ENCODE results near the gene PDE10A. TPM values are rescaled to one million over a fixed set of nuclear protein-coding genes. Genes with fewer than 3 reads are reported as not detected.

The PDE10A gene
- total and polyA plus RNA-seq, 2 of the 8 experiments (the other 6 are each of a cell fraction or from before 2014, with no cell fraction given): 1.1 to 2.4 TPM

DNA sequence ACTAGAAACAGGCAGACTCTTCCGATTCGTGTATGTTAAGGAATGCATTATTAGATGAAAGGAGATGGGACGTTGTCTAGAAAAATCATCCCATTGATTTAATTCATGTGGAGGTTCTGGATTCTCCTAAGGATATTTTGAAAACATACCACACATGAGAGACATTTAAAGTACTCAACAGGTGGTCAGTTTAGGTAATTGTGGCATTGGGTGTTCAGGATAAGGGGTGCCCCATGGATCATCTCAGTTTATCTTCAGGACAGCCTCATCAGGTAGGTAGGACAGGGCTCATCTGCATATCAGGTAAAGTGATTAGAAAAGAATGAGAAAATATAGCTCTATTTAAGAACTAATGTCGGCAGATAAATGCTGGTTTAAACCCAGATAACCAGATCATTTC, 15.9 kb upstream of the PDE10A start:
- 83% methylated on average over 4 of the region's 4 CpGs; no CpG with 5 or more reads in 1 of the 2 experiments for WGBS, 2 experiments (ENCODE audit: extremely low coverage in 1 of 2, insufficient coverage in 1 of 2, insufficient read length in 1 of 2, insufficient replicate concordance in 2 of 2, low coverage in 1 of 2, low lambda C conversion rate in 2 of 2, missing lambda C conversion rate in 1 of 2)
- FAIRE-seq (no peak), DNase-seq (ENCODE audit: low read depth in 1 of 2, low spot score in 2 of 2) (no peak)
- H2AFZ ChIP-seq (ENCODE audit: low read length): no peak overlapping the region
- H3K56ac ChIP-seq (replicated peaks; ENCODE audit: insufficient read length, low read depth, low read length): no peak overlapping the region
- H3K4me1 ChIP-seq (replicated peaks in 1 of 4; ENCODE audit: control insufficient read depth in 3 of 4, insufficient read depth in 4 of 4, low read length in 3 of 4): peaks cover 0 to 3% (median 2%) of the 10 kb centered on the region in 4 experiments; a peak in 3 of 7 replicates
- H3K9ac ChIP-seq (replicated peaks in 1 of 4; ENCODE audit: extremely low read depth in 1 of 4, low read depth in 3 of 4, low read length in 3 of 4): no peak overlapping the region
- H3K4ac ChIP-seq (replicated peaks; ENCODE audit: insufficient read length, low read depth, low read length): no peak overlapping the region
- H3K4me2 ChIP-seq (ENCODE audit: insufficient read depth in 1 of 2, low read depth in 2 of 2, low read length in 2 of 2): no peak overlapping the region
- H3K18ac ChIP-seq (ENCODE audit: extremely low read depth, low read length): no peak overlapping the region
- no peak overlapping the region for H4K91ac ChIP-seq (replicated peaks; ENCODE audit: insufficient read length, low read length)
- no peak overlapping the region for H3K27ac ChIP-seq (ENCODE audit: low read depth, low read length)
- H3K4me3 ChIP-seq (ENCODE audit: extremely low read depth in 1 of 4, insufficient read depth in 2 of 4, low read depth in 3 of 4, low read length in 4 of 4): no peak overlapping the region
- no peaks in the 10 kb centered on the region for H3K79me1 ChIP-seq (ENCODE audit: low read depth, low read length)
- no peak overlapping the region for H4K5ac ChIP-seq (ENCODE audit: insufficient read length, low read depth, low read length)
- H2BK20ac ChIP-seq (ENCODE audit: low read length): no peak overlapping the region
- H3K36me3 ChIP-seq (ENCODE audit: control insufficient read depth in 2 of 4, insufficient read depth in 4 of 4, low read length in 3 of 4): no peaks in the 10 kb centered on the region
- H3K23me2 ChIP-seq (ENCODE audit: low read depth, low read length): peaks cover 2% of the 10 kb centered on the region; the same call in 1 of the 2 replicates
- H3K23ac ChIP-seq (ENCODE audit: insufficient read length): no peak overlapping the region
- peaks cover 0 to 2% of the 10 kb centered on the region in 2 experiments for H4K20me1 ChIP-seq (replicated peaks in 1 of 2; ENCODE audit: control insufficient read depth in 1 of 2, insufficient read depth in 2 of 2, low read length in 2 of 2)
- H2BK12ac ChIP-seq (ENCODE audit: low read depth, low read length): no peak overlapping the region
- H3K79me2 ChIP-seq (ENCODE audit: control insufficient read depth in 1 of 2, insufficient read depth in 2 of 2, low read length in 2 of 2): no peaks in the 10 kb centered on the region
- no peak overlapping the region for H2BK15ac ChIP-seq (ENCODE audit: low read length)
- H3K9me3 ChIP-seq (ENCODE audit: insufficient read depth in 2 of 2, low read depth in 1 of 2, low read length in 1 of 2): no peaks in the 10 kb centered on the region
- H3K14ac ChIP-seq (ENCODE audit: insufficient read length): no peak overlapping the region
- ChIA-PET CTCF (ENCODE audit: partially characterized antibody) (no interaction called here), POLR2A (ENCODE audit: partially characterized antibody) (no interaction called here)
- H2BK5ac ChIP-seq (ENCODE audit: low read depth, low read length): no peak overlapping the region
- no peak overlapping the region for H4K8ac ChIP-seq (ENCODE audit: extremely low read depth, insufficient read depth, low read length)
- H3K27me3 ChIP-seq (replicated peaks in 1 of 4; ENCODE audit: control insufficient read depth in 3 of 4, extremely low read depth in 1 of 4, insufficient read depth in 3 of 4, low read length in 3 of 4): no peaks in the 10 kb centered on the region
- no peak overlapping the region for H2AK5ac ChIP-seq (ENCODE audit: low read depth, low read length)
- H2BK120ac ChIP-seq (replicated peaks; ENCODE audit: low read depth, low read length): no peak overlapping the region
- no peak for TF ChIP-seq TAF1 (IDR thresholded peaks at IDR 0.05; ENCODE audit: low read depth, low read length)
- TF ChIP-seq PHF8 (conservative IDR thresholded peaks at IDR 0.05; ENCODE audit: low read depth, low read length): no peak
- TF ChIP-seq TEAD4 (IDR thresholded peaks at IDR 0.05; ENCODE audit: low read depth, low read length): no peak
- TF ChIP-seq ZNF274 (IDR thresholded peaks at IDR 0.05; ENCODE audit: borderline replicate concordance, extremely low read depth, low read length): no peak
- no peak for TF ChIP-seq BCL11A (IDR thresholded peaks at IDR 0.05; ENCODE audit: low read depth in 2 of 2, low read length in 2 of 2)
- TF ChIP-seq GABPA (IDR thresholded peaks at IDR 0.05; ENCODE audit: borderline replicate concordance, insufficient read depth, low read length): no peak
- TF ChIP-seq, protein P1, sequence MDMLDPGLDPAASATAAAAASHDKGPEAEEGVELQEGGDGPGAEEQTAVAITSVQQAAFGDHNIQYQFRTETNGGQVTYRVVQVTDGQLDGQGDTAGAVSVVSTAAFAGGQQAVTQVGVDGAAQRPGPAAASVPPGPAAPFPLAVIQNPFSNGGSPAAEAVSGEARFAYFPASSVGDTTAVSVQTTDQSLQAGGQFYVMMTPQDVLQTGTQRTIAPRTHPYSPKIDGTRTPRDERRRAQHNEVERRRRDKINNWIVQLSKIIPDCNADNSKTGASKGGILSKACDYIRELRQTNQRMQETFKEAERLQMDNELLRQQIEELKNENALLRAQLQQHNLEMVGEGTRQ (IDR thresholded peaks at IDR 0.05; ENCODE audit: low read length): no peak
